Stimulated activated naive CD8-positive, alpha-beta T cell treated with anti-CD3 and anti-CD28 coated beads, Interleukin-15, Interleukin-2, amounts not matched to agents 100 U/mL and 50 U/mL, for 24 hours (primary cell): ENCODE results near the gene LRRC2.
"Not testable (repeated sequence)": the region's sequence is repeated elsewhere in the genome, so short reads cannot be mapped to it uniquely, and the experiment has no call there.

ENCODE experiments used
- ATAC-seq: fragments of 150-1000 bp; cut with Tn5 transposase; one replicate; pipeline ENCODE4 v1.10.0; 2021
- DNase-seq: peaks from one replicate; pipeline ENCODE4 v3.0.0; 2021

The LRRC2 gene

DNA sequence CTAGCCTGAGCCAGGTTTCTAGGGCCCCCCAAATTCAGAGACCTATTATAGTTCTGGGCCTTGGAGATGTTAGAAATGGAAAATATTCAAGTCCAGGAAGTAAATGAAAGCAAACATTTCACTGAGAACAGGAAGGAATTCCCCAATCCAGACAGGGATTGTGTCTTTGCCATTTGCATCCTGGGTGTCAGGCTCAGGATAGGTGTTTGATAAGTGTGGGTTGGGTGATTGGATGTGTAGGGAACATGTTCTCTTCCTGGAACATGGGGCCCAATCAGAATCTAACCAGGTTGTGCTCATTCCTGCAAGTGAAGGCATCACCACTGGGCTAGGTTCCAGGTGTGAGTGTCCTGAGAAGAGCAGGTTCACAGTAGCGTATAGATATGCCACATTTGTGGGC is 14.6 kb upstream of the LRRC2 start:
- DNase-seq: no peak
- no peak for ATAC-seq

DNA sequence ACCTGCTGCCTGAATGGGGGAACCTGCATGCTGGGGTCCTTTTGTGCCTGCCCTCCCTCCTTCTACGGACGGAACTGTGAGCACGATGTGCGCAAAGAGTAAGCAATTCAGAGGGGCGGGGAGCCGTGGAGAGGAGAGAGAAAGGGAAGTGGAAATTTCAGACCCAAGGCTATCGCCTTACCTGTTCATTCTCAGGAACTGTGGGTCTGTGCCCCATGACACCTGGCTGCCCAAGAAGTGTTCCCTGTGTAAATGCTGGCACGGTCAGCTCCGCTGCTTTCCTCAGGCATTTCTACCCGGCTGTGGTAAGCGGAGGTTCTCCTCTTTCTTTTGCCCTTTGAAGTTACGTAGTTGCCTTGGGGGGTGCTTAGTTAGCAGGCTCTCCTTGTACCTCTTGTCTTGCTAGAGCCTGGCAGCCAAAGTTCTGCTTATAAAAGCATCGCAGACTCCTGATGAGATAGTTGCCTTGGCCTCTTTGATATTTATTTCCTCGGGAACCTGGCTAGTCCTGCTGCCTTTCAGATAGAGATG is 13.7 kb upstream of the LRRC2 start:
- no peak for ATAC-seq
- no peak for DNase-seq

DNA sequence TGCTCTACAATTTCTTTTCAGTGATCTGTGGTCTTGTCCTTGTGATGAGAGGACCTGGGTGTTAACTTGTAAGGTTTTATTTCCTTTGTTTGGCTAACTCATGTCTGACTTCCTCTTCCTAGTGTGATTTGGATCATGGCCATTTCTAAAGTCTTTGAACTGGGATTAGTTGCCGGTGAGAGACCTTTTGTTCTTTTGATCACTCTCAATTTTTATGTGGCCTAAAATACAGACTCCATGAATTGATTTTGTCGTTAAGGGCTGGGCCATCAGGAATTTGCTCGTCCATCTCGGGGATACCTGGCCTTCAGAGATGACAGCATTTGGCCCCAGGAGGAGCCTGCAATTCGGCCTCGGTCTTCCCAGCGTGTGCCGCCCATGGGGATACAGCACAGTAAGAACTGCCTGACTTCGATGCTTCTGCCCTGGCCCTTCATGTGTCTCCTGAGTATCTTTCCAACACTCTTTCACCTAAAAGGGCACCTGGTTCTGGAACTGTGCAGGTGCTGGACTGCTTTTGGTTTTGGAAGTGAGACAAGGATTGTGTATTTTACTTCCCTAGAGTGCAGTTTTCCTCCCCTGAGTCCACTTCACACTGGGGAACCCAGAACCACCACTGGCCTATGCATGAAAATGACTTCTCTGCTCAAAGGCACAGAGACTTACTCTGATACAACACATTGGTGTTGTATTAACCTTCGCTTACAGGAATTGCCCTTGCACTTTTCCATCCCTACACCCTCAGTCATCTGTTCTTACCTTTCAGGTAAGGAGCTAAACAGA is 13.1 kb upstream of the LRRC2 start:
- DNase-seq (no peak), ATAC-seq (no peak)

DNA sequence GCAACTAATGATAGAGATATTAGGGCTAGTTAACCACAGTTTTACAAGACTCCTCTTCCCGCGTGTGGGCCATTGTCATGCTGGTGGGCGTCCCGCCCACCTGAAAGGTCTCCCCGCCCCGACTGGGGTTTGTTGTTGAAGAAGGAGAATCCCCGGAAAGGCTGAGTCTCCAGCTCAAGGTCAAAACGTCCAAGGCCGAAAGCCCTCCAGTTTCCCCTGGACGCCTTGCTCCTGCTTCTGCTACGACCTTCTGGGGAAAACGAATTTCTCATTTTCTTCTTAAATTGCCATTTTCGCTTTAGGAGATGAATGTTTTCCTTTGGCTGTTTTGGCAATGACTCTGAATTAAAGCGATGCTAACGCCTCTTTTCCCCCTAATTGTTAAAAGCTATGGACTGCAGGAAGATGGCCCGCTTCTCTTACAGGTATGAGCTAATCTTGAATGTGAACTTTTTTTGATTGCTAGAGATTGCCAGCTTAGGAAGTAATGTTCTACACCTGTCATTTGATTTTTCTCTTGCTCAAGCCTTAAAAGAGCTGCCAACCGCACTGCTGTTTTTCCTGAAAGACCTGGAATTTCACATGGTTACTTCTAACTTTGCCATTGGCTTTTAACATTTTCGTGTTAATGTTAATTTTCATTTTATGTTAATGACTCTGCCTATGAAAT is 11.6 kb upstream of the LRRC2 start:
- DNase-seq, ATAC-seq: not testable (repeated sequence)

DNA sequence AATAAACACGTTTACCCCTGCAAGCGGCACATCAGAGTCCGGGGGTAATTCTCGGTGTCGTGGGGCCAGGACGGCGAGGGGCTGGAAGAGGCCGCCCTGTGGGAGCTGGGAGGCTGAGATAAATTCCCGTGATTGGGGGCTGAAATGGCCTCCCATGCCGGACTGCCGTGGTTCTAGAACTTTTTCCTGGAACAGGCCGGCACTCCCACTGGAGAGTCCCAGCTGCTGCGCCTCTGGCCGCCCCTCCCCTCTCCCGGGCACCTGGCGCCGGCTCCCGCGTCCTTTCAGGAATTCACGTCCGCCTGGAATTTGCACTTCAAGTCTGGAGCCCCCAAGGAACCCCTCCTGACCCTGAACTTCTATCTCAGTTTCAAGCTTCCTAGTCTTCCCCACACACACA is 10.8 kb upstream of the LRRC2 start:
- ATAC-seq: no peak
- no peak for DNase-seq

- DNase-seq (no peak), ATAC-seq (no peak)
Measured at GRCh38 chr3:46576386-46576785, 10.3 kb upstream of the LRRC2 start.

- ATAC-seq (no peak), DNase-seq (no peak)
Measured at GRCh38 chr3:46575577-46576222, 9.6 kb upstream of the LRRC2 start.

GRCh38 chr3:46574881-46575576 is 8.9 kb upstream of the LRRC2 start:
- ATAC-seq (no peak), DNase-seq (no peak)

DNA sequence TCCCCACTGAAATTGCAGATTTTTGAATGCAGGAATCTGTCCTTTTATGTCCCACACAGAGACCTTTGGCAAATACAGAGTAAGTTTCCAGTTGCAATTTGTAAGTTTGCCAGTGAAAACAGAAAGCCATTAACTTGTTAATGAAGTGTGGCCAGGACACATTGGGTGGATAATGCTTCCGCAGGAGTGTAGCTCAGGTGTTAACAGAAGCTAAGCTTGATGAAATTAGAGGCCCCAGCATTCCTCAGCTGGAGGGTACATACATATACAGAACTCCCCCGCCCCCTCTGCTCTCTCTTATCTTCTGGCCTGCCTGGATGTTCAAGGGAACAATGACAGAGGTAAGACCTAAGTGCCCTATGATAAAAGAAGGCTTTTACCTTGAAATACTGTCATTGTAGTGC is 8.1 kb upstream of the LRRC2 start:
- ATAC-seq (no peak), DNase-seq (no peak)

DNA sequence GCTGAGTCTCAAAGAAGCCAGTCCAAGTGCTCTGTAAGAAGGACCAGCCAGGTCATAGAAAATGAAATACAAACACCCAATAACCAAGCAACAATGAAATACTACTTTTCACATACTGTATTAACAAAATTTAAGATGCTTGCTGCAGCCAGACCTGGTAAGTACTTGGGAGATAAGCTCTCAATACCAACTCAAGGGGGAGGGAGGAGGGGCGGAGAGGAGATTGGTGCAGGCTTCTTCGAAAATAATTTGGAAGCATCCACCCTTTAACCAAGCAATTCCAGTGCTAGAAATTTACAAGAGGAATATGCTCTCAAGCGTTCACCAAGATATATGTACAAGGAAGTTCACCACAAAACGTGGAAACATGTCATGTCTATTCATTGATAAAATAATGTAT is 7.6 kb upstream of the LRRC2 start:
- DNase-seq (no peak), ATAC-seq (no peak)

DNA sequence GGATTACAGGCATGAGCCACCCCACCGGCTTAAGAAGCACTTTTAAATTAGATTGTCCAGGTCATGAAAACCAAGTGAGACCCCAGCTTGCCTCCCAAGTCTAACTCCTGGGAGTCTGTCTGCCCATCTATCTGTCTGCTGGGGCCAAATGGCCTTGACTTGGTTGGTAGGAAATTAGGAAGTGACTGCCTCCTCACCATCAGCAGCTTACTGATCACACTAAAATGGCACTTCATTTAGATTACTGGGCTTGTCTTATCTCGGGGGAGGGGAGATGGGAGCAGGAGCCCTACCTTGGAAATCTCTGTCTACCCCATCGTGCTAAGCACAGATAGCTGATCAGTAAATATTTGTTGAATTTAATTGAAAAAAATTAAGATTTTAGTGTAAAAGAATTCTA is 5.6 kb upstream of the LRRC2 start:
- DNase-seq: no peak
- ATAC-seq: no peak

GRCh38 chr3:46565607-46566039 is 479 bp downstream of the LRRC2 start:
- DNase-seq (no peak), ATAC-seq (peak; percentile 20)

- DNase-seq (no peak), ATAC-seq (no peak)
Measured at GRCh38 chr3:46565077-46565476, 1.0 kb downstream of the LRRC2 start.

- no peak for DNase-seq
Measured at GRCh38 chr3:46564190-46565021, 1.7 kb downstream of the LRRC2 start.

GRCh38 chr3:46561951-46562350 is 4.2 kb downstream of the LRRC2 start:
- peak; percentile 47 for ATAC-seq
- DNase-seq: no peak

More at GRCh38 chr3:46564190-46565021, 1.7 kb downstream of the LRRC2 start:
- no peak for ATAC-seq

DNA sequence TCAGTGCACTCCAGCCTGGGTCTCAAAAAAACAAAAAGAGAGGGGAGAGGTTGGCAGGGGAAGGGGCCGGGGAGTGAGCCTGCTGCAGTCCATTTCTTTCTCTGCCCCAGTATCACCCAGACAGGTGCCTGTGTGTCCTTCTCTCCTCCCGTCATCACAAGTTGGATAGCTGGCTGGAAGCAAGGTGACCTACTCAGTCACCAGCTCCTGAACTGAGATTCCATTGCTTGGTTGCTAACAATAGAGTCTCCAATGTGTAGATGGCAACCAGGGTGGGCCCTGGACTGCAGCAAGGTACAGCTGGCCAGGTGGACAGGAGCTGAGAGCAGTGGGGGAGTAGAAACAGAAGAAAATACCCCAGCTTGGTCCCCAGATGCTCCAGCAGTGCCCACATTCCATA is 4.6 kb downstream of the LRRC2 start:
- DNase-seq (no peak), ATAC-seq (no peak)

DNA sequence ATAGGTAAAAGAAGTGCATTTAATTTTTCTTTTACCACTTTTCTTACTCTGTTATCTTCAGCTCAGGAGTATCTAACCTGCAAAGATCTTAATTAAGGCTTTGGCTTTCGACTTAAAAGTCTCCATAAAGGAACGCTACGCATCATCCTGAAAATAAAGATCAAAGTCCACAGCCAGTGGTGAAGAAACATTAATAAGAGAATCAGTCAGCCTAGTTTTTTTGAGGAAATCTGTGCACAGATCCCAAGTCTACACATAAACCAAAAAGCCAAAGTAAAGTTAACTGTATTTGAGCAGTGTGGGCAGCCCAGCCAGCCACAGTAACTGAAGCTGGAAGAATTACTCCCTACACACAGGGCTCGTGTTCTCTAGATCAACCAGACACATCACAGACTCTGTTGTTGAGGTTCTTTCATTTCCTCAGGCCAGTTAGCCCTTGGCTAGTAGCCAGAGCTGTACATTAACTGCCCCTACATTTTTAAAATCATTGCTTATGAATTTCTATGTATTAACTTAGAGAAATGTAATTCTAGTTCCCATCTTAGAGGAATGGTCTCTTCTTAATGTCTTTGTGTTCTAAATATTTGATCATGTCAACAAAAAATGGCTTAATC is 6.9 kb downstream of the LRRC2 start:
- DNase-seq: no peak
- no peak for ATAC-seq

DNA sequence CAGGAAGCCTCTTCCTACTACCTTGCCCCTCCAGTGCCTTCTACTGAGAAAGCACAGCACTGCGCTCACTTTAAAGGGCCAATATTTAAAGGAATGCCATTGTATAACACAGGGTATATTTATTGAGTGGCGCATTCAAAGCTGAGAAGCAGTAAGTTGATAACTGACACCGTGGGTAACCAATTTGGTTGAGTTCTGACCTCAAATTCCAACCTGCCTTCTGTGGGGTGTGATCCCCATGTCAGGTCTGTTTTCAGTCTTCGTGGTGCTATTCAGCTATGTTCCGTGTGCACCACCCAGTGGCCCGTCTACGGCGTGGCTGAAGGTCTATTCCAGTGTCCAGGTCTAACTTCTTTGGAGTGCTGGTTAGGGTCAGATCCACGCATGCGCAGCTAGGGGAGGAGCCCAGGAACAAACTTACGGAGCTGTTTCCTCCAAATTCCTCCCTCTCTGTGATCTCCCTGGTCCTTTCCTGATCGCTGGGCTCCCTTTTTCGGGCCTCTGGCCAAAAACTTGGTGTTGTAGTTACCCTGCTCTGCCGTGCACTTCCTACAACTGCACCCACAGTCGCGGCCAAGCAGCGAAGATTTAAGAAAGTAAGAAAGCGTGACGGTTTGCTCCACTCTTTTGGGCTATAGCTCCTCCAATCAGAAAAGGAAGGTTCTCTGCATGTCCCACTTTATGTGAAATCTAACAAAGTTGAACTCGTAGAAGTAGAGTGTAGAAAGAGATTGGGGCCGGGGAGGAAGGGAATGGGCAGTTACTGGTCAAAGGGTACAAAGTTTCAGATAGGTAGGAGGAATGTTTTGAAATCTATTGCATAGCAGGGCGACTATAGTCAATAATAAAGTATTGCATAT is 7.7 kb downstream of the LRRC2 start:
- DNase-seq (peak; percentile 66), ATAC-seq (peak; percentile 86)

DNA sequence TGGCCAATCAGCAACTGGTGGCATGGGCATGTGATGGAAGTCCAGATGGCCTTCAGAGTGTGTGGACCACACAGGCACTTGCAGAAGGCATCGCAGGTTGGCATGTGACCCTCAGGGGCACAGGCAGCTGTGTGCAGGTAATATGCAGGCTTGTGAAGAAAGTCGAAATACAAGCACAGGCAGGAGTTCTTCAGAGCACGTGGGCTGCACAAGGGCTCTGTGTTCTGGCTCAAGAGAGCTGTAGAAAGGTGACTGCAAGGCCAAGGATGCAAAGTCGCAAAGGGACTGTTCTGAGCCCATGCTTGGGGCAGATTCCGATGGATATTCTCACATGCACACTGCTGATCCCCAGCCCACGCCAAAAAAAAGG is 8.3 kb downstream of the LRRC2 start:
- DNase-seq (no peak), ATAC-seq (no peak)

DNA sequence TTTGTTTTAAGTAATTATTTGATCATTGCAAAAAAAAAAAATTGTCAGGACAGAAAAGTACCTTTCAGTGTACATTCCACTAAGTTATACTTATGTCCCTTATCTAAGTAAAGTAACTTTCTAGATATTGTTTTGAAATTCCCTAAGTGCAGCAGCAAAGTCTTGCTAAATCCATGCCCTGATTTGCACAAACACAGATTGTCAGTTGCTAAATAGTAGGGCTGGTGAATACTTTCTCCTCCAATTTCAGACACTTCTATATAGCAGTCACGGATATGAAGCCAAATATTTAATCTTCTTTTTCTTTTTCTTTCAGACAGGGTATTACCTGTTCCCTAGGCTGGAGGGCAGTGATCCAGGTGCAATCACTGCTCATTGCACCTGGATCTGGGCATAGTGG is 12.9 kb downstream of the LRRC2 start:
- ATAC-seq (no peak), DNase-seq (no peak)
